ENCODE measurements around the gene SV2B. TPM values are rescaled to one million over a fixed set of nuclear protein-coding genes. Genes with fewer than 3 reads are reported as not detected.

The SV2B gene
- total and polyA plus RNA-seq, 9 of the 15 experiments (the other 6 are each of a cell fraction or from before 2014, with no cell fraction given) = 0.01 to 0.25 (median 0.11) TPM

- TF ChIP-seq AFF4 (CRISPR knock-in tag; IDR thresholded peaks at IDR 0.05) = no peak
- TF ChIP-seq, protein P1, sequence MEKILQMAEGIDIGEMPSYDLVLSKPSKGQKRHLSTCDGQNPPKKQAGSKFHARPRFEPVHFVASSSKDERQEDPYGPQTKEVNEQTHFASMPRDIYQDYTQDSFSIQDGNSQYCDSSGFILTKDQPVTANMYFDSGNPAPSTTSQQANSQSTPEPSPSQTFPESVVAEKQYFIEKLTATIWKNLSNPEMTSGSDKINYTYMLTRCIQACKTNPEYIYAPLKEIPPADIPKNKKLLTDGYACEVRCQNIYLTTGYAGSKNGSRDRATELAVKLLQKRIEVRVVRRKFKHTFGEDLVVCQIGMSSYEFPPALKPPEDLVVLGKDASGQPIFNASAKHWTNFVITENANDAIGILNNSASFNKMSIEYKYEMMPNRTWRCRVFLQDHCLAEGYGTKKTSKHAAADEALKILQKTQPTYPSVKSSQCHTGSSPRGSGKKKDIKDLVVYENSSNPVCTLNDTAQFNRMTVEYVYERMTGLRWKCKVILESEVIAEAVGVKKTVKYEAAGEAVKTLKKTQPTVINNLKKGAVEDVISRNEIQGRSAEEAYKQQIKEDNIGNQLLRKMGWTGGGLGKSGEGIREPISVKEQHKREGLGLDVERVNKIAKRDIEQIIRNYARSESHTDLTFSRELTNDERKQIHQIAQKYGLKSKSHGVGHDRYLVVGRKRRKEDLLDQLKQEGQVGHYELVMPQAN (IDR thresholded peaks at IDR 0.05; ENCODE audit: borderline replicate concordance) = no peak
- TF ChIP-seq ZNF696 (CRISPR knock-in tag; conservative IDR thresholded peaks at IDR 0.05) = no peak
- no peak for TF ChIP-seq PML (IDR thresholded peaks at IDR 0.05; ENCODE audit: low read length)
Measured at GRCh38 chr15:91196768-91197167, 96.7 kb downstream of the SV2B start (continued).

GRCh38 chr15:91199511-91199910, 99.5 kb downstream of the SV2B start:
- H3K4me1 ChIP-seq (replicated peaks in 1 of 2; ENCODE audit: control insufficient read depth in 2 of 2, insufficient read depth in 2 of 2, low read length in 2 of 2) = no peaks in the 10 kb centered on the region
- H3K79me2 ChIP-seq (ENCODE audit: control insufficient read depth, insufficient read depth, low read length) = no peaks in the 10 kb centered on the region
- H3K27ac ChIP-seq (ENCODE audit: extremely low read depth, low read depth, low read length) = no peak overlapping the region
- no peak overlapping the region for H3K4me3 ChIP-seq
- no peak overlapping the region for H2AFZ ChIP-seq (ENCODE audit: low read depth, low read length)
- POLR2A ChIA-PET = no interaction called here
- peaks cover 0 to 28% of the 10 kb centered on the region in 2 experiments; a peak in 2 of 5 replicates for H3K27me3 ChIP-seq (ENCODE audit: control insufficient read depth in 2 of 2, insufficient read depth in 2 of 2, low read length in 2 of 2)
- in situ Hi-C loops (cut with MboI) = no loop called here
- H4K20me1 ChIP-seq (replicated peaks; ENCODE audit: control insufficient read depth, insufficient read depth, low read length) = no peaks in the 10 kb centered on the region; the same call in 1 of the 2 replicates
- no TSS peak for BruUV-seq (replicated peaks)
- no peaks in the 10 kb centered on the region for H3K36me3 ChIP-seq (ENCODE audit: control insufficient read depth, insufficient read depth, low read length)
- intact Hi-C loops (cut with micrococcal nuclease) = no loop called here
- CTCF ChIA-PET (ENCODE audit: low intra/inter-chr PET ratio) = interaction anchor here (1.1 kb wide), 1 partner anchor 11 kb away, joined by 4 read pairs; no protein-coding TSS in a partner anchor
- ATAC-seq = no peak
- FAIRE-seq = no peak
- WGBS (ENCODE audit: insufficient coverage, low coverage, missing lambda C conversion rate) = 2% methylated on average over 7 of the region's 7 CpGs
- no peaks in the 10 kb centered on the region for H3K9me3 ChIP-seq (replicated peaks; ENCODE audit: control insufficient read depth, insufficient read depth, low read depth, low read length)
- H3K9ac ChIP-seq (ENCODE audit: insufficient read depth in 1 of 2, low read depth in 2 of 2, low read length in 2 of 2) = no peak overlapping the region
- DNase-seq (ENCODE audit: extremely low read depth in 1 of 4, low spot score in 3 of 4) = no peak
- H3K4me2 ChIP-seq (ENCODE audit: insufficient read depth, low read length) = no peak overlapping the region
- H3K9me1 ChIP-seq (ENCODE audit: control insufficient read depth, insufficient read depth, low read length) = no peaks in the 10 kb centered on the region
- TF ChIP-seq ZNF830 (CRISPR knock-in tag; IDR thresholded peaks at IDR 0.05) (no peak), HMG20A (CRISPR knock-in tag; conservative IDR thresholded peaks at IDR 0.05) (no peak), ZNF668 (CRISPR knock-in tag; IDR thresholded peaks at IDR 0.05) (no peak), ZFPM2 (CRISPR knock-in tag; IDR thresholded peaks at IDR 0.05) (no peak), ZNF507 (tag; conservative IDR thresholded peaks at IDR 0.05) (no peak)

All from K562 (cell line).